ENCODE data around the gene XXYLT1. TPM values are rescaled to one million over a fixed set of nuclear protein-coding genes. Genes with fewer than 3 reads are reported as not detected.

Gene XXYLT1
- total and polyA plus RNA-seq, 10 of the 15 experiments (the other 5 are each of a cell fraction or from before 2014, with no cell fraction given) = 1.2 to 14.2 (median 9.3) TPM

DNA sequence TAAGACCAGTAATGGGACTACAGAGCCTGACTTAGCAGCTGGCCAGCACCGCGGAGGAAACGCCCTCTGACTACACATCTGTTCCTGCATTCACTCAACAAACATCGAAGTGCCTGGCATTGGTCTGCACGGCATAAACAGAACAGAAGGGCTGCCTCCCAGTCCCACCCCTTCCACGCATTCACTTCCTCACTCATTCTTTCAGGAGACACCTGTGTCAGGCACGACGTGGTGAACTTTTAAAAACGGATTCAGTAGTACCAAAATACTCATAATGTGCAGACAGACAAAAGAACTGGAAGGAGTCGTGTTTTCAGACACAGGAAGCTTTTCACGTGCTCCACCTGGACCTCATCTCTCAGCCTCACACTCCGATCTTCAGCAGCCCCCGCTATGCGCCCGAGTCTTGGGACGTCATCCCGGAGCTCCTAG, 123.3 kb downstream of the XXYLT1 start (continued):
- peak; percentile 76 for TF ChIP-seq POLR2AphosphoS5 (IDR thresholded peaks at IDR 0.05; ENCODE audit: low read length)

DNA sequence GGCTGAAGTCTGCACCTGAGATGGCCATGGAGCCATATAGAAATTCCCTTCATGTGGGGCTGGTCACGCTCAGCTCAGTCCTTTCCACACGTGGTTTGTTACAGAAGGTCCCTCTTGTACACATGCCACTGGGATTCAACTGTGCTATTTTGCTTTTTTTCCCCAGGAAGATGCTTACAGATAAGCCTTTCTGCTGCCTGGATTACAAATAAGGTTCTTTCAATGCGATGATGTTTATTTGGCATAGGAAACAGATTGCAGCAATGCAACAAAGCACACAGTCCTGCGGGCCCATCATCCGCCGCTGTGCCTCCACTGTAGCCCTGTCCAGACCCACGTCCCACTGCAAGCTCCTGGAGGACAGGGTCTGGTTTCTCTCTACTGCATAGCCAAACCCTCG, 124.8 kb downstream of the XXYLT1 start:
- ChIA-PET RAD21 (ENCODE audit: unreplicated experiment) (interaction anchor here (6.6 kb wide), 1 partner anchor 17 kb away, joined by 111 read pairs; no protein-coding TSS in a partner anchor), SMC1A (ENCODE audit: uncharacterized antibody, unreplicated experiment) (interaction anchor here (0.9 to 8.7 kb wide), 4 partner anchors 14 to 106 kb away, joined by 3 to 178 read pairs (median 16); no protein-coding TSS in a partner anchor), CTCF (interaction anchor here (1.5 to 4.2 kb wide), 2 partner anchors 13 to 16 kb away, joined by 5 to 44 read pairs; no protein-coding TSS in a partner anchor), POLR2A (interaction anchor here (1.0 to 5.7 kb wide), 5 partner anchors 8 to 113 kb away, joined by 3 to 136 read pairs (median 4); no protein-coding TSS in a partner anchor)
- Histone ChIP-seq H4K20me1 (ENCODE audit: control insufficient read depth, insufficient read depth) (no peaks in the 10 kb centered on the region), H3K9ac (ENCODE audit: control insufficient read depth, insufficient read depth, low read length) (no peak overlapping the region), H3K36me3 (ENCODE audit: control insufficient read depth in 2 of 2, insufficient read depth in 2 of 2, low read length in 1 of 2) (no peaks in the 10 kb centered on the region), H3K9me3 (replicated peaks; ENCODE audit: control insufficient read depth, insufficient read depth, low read length) (peaks cover under 1% of the 10 kb centered on the region; the same call in 1 of the 3 replicates), H2AFZ (ENCODE audit: control insufficient read depth, low read depth, low read length) (no peak overlapping the region; the same call in 1 of the 2 replicates), H3K4me3 (no peak overlapping the region), H3K79me2 (ENCODE audit: control insufficient read depth, insufficient read depth, low read length) (peaks cover 38% of the 10 kb centered on the region), H3K27me3 (replicated peaks in 1 of 2; ENCODE audit: control insufficient read depth in 2 of 2, insufficient read depth in 2 of 2, low read length in 1 of 2) (no peaks in the 10 kb centered on the region), H3K4me1 (ENCODE audit: control insufficient read depth, insufficient read depth, low read length) (peaks cover 46% of the 10 kb centered on the region), H3K27ac (ENCODE audit: control insufficient read depth, insufficient read depth) (peak overlapping the region; percentile 13), H3K4me2 (ENCODE audit: control insufficient read depth, insufficient read depth) (no peak overlapping the region)
- FAIRE-seq (no peak), DNase-seq (ENCODE audit: low read depth, low spot score) (no peak), ATAC-seq (no peak)
- TF ChIP-seq, protein P1, sequence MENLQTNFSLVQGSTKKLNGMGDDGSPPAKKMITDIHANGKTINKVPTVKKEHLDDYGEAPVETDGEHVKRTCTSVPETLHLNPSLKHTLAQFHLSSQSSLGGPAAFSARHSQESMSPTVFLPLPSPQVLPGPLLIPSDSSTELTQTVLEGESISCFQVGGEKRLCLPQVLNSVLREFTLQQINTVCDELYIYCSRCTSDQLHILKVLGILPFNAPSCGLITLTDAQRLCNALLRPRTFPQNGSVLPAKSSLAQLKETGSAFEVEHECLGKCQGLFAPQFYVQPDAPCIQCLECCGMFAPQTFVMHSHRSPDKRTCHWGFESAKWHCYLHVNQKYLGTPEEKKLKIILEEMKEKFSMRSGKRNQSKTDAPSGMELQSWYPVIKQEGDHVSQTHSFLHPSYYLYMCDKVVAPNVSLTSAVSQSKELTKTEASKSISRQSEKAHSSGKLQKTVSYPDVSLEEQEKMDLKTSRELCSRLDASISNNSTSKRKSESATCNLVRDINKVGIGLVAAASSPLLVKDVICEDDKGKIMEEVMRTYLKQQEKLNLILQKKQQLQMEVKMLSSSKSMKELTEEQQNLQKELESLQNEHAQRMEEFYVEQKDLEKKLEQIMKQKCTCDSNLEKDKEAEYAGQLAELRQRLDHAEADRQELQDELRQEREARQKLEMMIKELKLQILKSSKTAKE (IDR thresholded peaks at IDR 0.05; ENCODE audit: low read depth, poor library complexity, severe bottlenecking) = no peak
- no peak for TF ChIP-seq SMARCA5 (IDR thresholded peaks at IDR 0.05)
- TF ChIP-seq ETV6 (conservative IDR thresholded peaks at IDR 0.05 in 1 of 2, IDR thresholded peaks at IDR 0.05 in 1 of 2; ENCODE audit: borderline replicate concordance in 1 of 2, low read depth in 1 of 2) = no peak
- TF ChIP-seq, protein P2, sequence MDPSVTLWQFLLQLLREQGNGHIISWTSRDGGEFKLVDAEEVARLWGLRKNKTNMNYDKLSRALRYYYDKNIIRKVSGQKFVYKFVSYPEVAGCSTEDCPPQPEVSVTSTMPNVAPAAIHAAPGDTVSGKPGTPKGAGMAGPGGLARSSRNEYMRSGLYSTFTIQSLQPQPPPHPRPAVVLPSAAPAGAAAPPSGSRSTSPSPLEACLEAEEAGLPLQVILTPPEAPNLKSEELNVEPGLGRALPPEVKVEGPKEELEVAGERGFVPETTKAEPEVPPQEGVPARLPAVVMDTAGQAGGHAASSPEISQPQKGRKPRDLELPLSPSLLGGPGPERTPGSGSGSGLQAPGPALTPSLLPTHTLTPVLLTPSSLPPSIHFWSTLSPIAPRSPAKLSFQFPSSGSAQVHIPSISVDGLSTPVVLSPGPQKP (IDR thresholded peaks at IDR 0.05; ENCODE audit: low read depth, low read length) = no peak
- TF ChIP-seq, protein P3, sequence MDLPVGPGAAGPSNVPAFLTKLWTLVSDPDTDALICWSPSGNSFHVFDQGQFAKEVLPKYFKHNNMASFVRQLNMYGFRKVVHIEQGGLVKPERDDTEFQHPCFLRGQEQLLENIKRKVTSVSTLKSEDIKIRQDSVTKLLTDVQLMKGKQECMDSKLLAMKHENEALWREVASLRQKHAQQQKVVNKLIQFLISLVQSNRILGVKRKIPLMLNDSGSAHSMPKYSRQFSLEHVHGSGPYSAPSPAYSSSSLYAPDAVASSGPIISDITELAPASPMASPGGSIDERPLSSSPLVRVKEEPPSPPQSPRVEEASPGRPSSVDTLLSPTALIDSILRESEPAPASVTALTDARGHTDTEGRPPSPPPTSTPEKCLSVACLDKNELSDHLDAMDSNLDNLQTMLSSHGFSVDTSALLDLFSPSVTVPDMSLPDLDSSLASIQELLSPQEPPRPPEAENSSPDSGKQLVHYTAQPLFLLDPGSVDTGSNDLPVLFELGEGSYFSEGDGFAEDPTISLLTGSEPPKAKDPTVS (IDR thresholded peaks at IDR 0.05; ENCODE audit: low read depth, low read length) = no peak
- no peak for TF ChIP-seq NFYB (IDR thresholded peaks at IDR 0.05; ENCODE audit: insufficient read depth, low read depth, low read length)
- no peak for TF ChIP-seq HDGF (IDR thresholded peaks at IDR 0.05)
- no peak for TF ChIP-seq SMC3 (IDR thresholded peaks at IDR 0.05; ENCODE audit: borderline replicate concordance, low read length)
- no peak for TF ChIP-seq ZSCAN29 (IDR thresholded peaks at IDR 0.05)
- TF ChIP-seq, protein P4, sequence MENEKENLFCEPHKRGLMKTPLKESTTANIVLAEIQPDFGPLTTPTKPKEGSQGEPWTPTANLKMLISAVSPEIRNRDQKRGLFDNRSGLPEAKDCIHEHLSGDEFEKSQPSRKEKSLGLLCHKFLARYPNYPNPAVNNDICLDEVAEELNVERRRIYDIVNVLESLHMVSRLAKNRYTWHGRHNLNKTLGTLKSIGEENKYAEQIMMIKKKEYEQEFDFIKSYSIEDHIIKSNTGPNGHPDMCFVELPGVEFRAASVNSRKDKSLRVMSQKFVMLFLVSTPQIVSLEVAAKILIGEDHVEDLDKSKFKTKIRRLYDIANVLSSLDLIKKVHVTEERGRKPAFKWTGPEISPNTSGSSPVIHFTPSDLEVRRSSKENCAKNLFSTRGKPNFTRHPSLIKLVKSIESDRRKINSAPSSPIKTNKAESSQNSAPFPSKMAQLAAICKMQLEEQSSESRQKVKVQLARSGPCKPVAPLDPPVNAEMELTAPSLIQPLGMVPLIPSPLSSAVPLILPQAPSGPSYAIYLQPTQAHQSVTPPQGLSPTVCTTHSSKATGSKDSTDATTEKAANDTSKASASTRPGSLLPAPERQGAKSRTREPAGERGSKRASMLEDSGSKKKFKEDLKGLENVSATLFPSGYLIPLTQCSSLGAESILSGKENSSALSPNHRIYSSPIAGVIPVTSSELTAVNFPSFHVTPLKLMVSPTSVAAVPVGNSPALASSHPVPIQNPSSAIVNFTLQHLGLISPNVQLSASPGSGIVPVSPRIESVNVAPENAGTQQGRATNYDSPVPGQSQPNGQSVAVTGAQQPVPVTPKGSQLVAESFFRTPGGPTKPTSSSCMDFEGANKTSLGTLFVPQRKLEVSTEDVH (IDR thresholded peaks at IDR 0.05; ENCODE audit: low read depth, partially characterized antibody) = no peak
- no peak for TF ChIP-seq CBX5 (IDR thresholded peaks at IDR 0.05; ENCODE audit: low read depth)
- TF ChIP-seq MYB (IDR thresholded peaks at IDR 0.05; ENCODE audit: borderline replicate concordance, low read depth, low read length) = no peak
- no peak for TF ChIP-seq ASH2L (IDR thresholded peaks at IDR 0.05; ENCODE audit: borderline replicate concordance, low read depth)
- TF ChIP-seq CBX3 (IDR thresholded peaks at IDR 0.05; ENCODE audit: borderline replicate concordance, low read depth) = no peak
- BruUV-seq (replicated peaks) = no TSS peak
- intact Hi-C loops (cut with micrococcal nuclease; ENCODE audit: unreplicated experiment) = no loop called here
- in situ Hi-C loops (cut with MboI) = loop anchor here (5.0 to 25.0 kb wide), 3 partner anchors 111 to 1291 kb away; partner anchors contain the start of genes PPP1R2 and UBXN7
- WGBS (ENCODE audit: insufficient coverage, insufficient replicate concordance, low lambda C conversion rate, missing lambda C conversion rate) = 87% methylated on average over 8 of the region's 8 CpGs
